ENCODE data around the gene P2RX5.

- TF ChIP-seq POLR2A (IDR thresholded peaks at IDR 0.05) (no peak), CTCF (IDR thresholded peaks at IDR 0.05) (no peak)
These were observed 17.0 kb upstream of the P2RX5 start for GRCh38 chr17:3712811-3713463.

Measured in gastroesophageal sphincter (tissue), 3 donors.